Vagina (tissue), 2 donors: ENCODE results near the gene TMTC1.

ENCODE experiments used
- POLR2A ChIP-seq, 2 donors: fragments of 450-650 bp; IDR thresholded peaks; one replicate each; pipeline ENCODE4 v1.6.1; 2017; ENCODE audit warnings: antibody characterized with exemption in 2 of 2, mild to moderate bottlenecking in 2 of 2, moderate library complexity in 2 of 2
- POLR2AphosphoS5 ChIP-seq, 2 donors: sonication (generic); formaldehyde crosslinking; IDR thresholded peaks; one replicate each; pipeline ENCODE4 v1.9.0; 2017; ENCODE audit warnings: antibody characterized with exemption in 2 of 2, mild to moderate bottlenecking in 2 of 2, low read depth in 1 of 2; ENCODE audit not compliant: insufficient read depth in 1 of 2
- TF ChIP-seq, protein P1 (sequence below), 3 experiments: fragments of 450-650 bp in 2 of 3; fragments of 200-600 bp in 1 of 3; sonication (generic) in 1 of 3; IDR thresholded peaks; one replicate each; pipeline ENCODE4 v1.5.1; 2017 to 2019; ENCODE audit warnings: antibody characterized with exemption in 3 of 3, mild to moderate bottlenecking in 2 of 3, moderate library complexity in 2 of 3

DNA sequence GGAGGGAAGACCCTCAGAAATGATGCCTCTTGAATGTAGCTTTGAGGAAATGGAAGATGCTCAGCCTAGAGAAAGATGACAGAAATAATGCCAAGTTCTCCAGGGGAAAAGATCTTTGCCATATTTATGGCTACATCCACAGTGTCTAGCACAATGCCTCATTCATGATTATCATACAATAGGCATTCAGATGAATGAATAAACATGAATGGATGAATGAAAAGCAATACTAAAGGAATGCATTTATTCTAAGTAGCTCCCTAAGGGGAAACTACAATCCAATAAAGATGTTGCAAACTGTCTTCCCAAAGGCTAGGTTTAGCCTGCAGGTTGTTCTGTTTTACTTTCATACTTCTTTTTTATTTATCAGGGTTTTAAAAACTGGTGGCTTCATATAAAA is 12.0 kb downstream of the TMTC1 start:
- TF ChIP-seq POLR2AphosphoS5 (IDR thresholded peaks at IDR 0.05; ENCODE audit: insufficient read depth in 1 of 2, low read depth in 1 of 2) (no peak), POLR2A (IDR thresholded peaks at IDR 0.05) (no peak)
- TF ChIP-seq, protein P1, sequence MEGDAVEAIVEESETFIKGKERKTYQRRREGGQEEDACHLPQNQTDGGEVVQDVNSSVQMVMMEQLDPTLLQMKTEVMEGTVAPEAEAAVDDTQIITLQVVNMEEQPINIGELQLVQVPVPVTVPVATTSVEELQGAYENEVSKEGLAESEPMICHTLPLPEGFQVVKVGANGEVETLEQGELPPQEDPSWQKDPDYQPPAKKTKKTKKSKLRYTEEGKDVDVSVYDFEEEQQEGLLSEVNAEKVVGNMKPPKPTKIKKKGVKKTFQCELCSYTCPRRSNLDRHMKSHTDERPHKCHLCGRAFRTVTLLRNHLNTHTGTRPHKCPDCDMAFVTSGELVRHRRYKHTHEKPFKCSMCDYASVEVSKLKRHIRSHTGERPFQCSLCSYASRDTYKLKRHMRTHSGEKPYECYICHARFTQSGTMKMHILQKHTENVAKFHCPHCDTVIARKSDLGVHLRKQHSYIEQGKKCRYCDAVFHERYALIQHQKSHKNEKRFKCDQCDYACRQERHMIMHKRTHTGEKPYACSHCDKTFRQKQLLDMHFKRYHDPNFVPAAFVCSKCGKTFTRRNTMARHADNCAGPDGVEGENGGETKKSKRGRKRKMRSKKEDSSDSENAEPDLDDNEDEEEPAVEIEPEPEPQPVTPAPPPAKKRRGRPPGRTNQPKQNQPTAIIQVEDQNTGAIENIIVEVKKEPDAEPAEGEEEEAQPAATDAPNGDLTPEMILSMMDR (IDR thresholded peaks at IDR 0.05) = no peak
